ENCODE measurements around the gene ST6GALNAC5.

ST6GALNAC5 gene

GRCh38 chr1:76940571-76941335 is 73.5 kb downstream of the ST6GALNAC5 start:
- Histone ChIP-seq H3K4me3 (ENCODE audit: low read length) (no peak overlapping the region), H3K27me3 (ENCODE audit: control insufficient read depth, insufficient read depth, low read length) (no peaks in the 10 kb centered on the region), H3K4me1 (ENCODE audit: control insufficient read depth, low read depth, low read length) (no peaks in the 10 kb centered on the region), H3K27ac (ENCODE audit: low read length) (no peak overlapping the region), H3K36me3 (ENCODE audit: control insufficient read depth, low read depth, low read length) (no peaks in the 10 kb centered on the region), H3K9me3 (ENCODE audit: control insufficient read depth, low read depth, low read length) (no peaks in the 10 kb centered on the region), H3K9ac (ENCODE audit: low read length) (no peak overlapping the region)

GRCh38 chr1:76942549-76942948 is 75.3 kb downstream of the ST6GALNAC5 start:
- Histone ChIP-seq H3K4me3 (ENCODE audit: low read length) (no peak overlapping the region), H3K36me3 (ENCODE audit: control insufficient read depth, low read depth, low read length) (no peaks in the 10 kb centered on the region), H3K9ac (ENCODE audit: low read length) (no peak overlapping the region), H3K4me1 (ENCODE audit: control insufficient read depth, low read depth, low read length) (no peaks in the 10 kb centered on the region), H3K9me3 (ENCODE audit: control insufficient read depth, low read depth, low read length) (no peaks in the 10 kb centered on the region), H3K27ac (ENCODE audit: low read length) (no peak overlapping the region), H3K27me3 (ENCODE audit: control insufficient read depth, insufficient read depth, low read length) (no peaks in the 10 kb centered on the region)

- Histone ChIP-seq H3K9me3 (ENCODE audit: control insufficient read depth, low read depth, low read length) (no peaks in the 10 kb centered on the region), H3K4me3 (ENCODE audit: low read length) (no peak overlapping the region), H3K9ac (ENCODE audit: low read length) (no peak overlapping the region), H3K27ac (ENCODE audit: low read length) (no peak overlapping the region), H3K36me3 (ENCODE audit: control insufficient read depth, low read depth, low read length) (no peaks in the 10 kb centered on the region), H3K27me3 (ENCODE audit: control insufficient read depth, insufficient read depth, low read length) (no peaks in the 10 kb centered on the region), H3K4me1 (ENCODE audit: control insufficient read depth, low read depth, low read length) (no peaks in the 10 kb centered on the region)
Measured at GRCh38 chr1:76944942-76945341, 77.7 kb downstream of the ST6GALNAC5 start.

- no peak overlapping the region for H3K27ac ChIP-seq (ENCODE audit: low read length)
- H3K4me3 ChIP-seq (ENCODE audit: low read length), result no peak overlapping the region
- no peaks in the 10 kb centered on the region for H3K9me3 ChIP-seq (ENCODE audit: control insufficient read depth, low read depth, low read length)
- H3K36me3 ChIP-seq (ENCODE audit: control insufficient read depth, low read depth, low read length), result no peaks in the 10 kb centered on the region
- H3K9ac ChIP-seq (ENCODE audit: low read length), result no peak overlapping the region
- no peaks in the 10 kb centered on the region for H3K27me3 ChIP-seq (ENCODE audit: control insufficient read depth, insufficient read depth, low read length)
- H3K4me1 ChIP-seq (ENCODE audit: control insufficient read depth, low read depth, low read length), result no peaks in the 10 kb centered on the region
Measured at GRCh38 chr1:76948846-76949245, 81.6 kb downstream of the ST6GALNAC5 start.

GRCh38 chr1:76949503-76949902 is 82.2 kb downstream of the ST6GALNAC5 start:
- Histone ChIP-seq H3K9ac (ENCODE audit: low read length) (no peak overlapping the region), H3K4me1 (ENCODE audit: control insufficient read depth, low read depth, low read length) (no peaks in the 10 kb centered on the region), H3K4me3 (ENCODE audit: low read length) (no peak overlapping the region), H3K9me3 (ENCODE audit: control insufficient read depth, low read depth, low read length) (no peaks in the 10 kb centered on the region), H3K27ac (ENCODE audit: low read length) (no peak overlapping the region), H3K27me3 (ENCODE audit: control insufficient read depth, insufficient read depth, low read length) (no peaks in the 10 kb centered on the region), H3K36me3 (ENCODE audit: control insufficient read depth, low read depth, low read length) (no peaks in the 10 kb centered on the region)

GRCh38 chr1:76950306-76950705 is 83.0 kb downstream of the ST6GALNAC5 start:
- no peaks in the 10 kb centered on the region for H3K27me3 ChIP-seq (ENCODE audit: control insufficient read depth, insufficient read depth, low read length)
- no peak overlapping the region for H3K9ac ChIP-seq (ENCODE audit: low read length)
- no peak overlapping the region for H3K4me3 ChIP-seq (ENCODE audit: low read length)
- H3K4me1 ChIP-seq (ENCODE audit: control insufficient read depth, low read depth, low read length), result no peaks in the 10 kb centered on the region
- no peak overlapping the region for H3K27ac ChIP-seq (ENCODE audit: low read length)
- H3K36me3 ChIP-seq (ENCODE audit: control insufficient read depth, low read depth, low read length), result no peaks in the 10 kb centered on the region
- no peaks in the 10 kb centered on the region for H3K9me3 ChIP-seq (ENCODE audit: control insufficient read depth, low read depth, low read length)

GRCh38 chr1:76951153-76951552 is 83.9 kb downstream of the ST6GALNAC5 start:
- Histone ChIP-seq H3K4me1 (ENCODE audit: control insufficient read depth, low read depth, low read length) (peaks cover 4% of the 10 kb centered on the region), H3K4me3 (ENCODE audit: low read length) (no peak overlapping the region), H3K27ac (ENCODE audit: low read length) (no peak overlapping the region), H3K36me3 (ENCODE audit: control insufficient read depth, low read depth, low read length) (no peaks in the 10 kb centered on the region), H3K9me3 (ENCODE audit: control insufficient read depth, low read depth, low read length) (no peaks in the 10 kb centered on the region), H3K9ac (ENCODE audit: low read length) (no peak overlapping the region), H3K27me3 (ENCODE audit: control insufficient read depth, insufficient read depth, low read length) (no peaks in the 10 kb centered on the region)

- no peaks in the 10 kb centered on the region for H3K27me3 ChIP-seq (ENCODE audit: control insufficient read depth, insufficient read depth, low read length)
- no peak overlapping the region for H3K4me3 ChIP-seq (ENCODE audit: low read length)
- H3K27ac ChIP-seq (ENCODE audit: low read length), result no peak overlapping the region
- H3K4me1 ChIP-seq (ENCODE audit: control insufficient read depth, low read depth, low read length), result peaks cover 6% of the 10 kb centered on the region
- no peak overlapping the region for H3K9ac ChIP-seq (ENCODE audit: low read length)
- no peaks in the 10 kb centered on the region for H3K36me3 ChIP-seq (ENCODE audit: control insufficient read depth, low read depth, low read length)
- no peaks in the 10 kb centered on the region for H3K9me3 ChIP-seq (ENCODE audit: control insufficient read depth, low read depth, low read length)
Measured at GRCh38 chr1:76955652-76956051, 88.4 kb downstream of the ST6GALNAC5 start.

- H3K9me3 ChIP-seq (ENCODE audit: control insufficient read depth, low read depth, low read length), result no peaks in the 10 kb centered on the region
- no peaks in the 10 kb centered on the region for H3K27me3 ChIP-seq (ENCODE audit: control insufficient read depth, insufficient read depth, low read length)
- H3K4me1 ChIP-seq (ENCODE audit: control insufficient read depth, low read depth, low read length), result peaks cover 6% of the 10 kb centered on the region
- no peak overlapping the region for H3K4me3 ChIP-seq (ENCODE audit: low read length)
- no peak overlapping the region for H3K9ac ChIP-seq (ENCODE audit: low read length)
- no peaks in the 10 kb centered on the region for H3K36me3 ChIP-seq (ENCODE audit: control insufficient read depth, low read depth, low read length)
- H3K27ac ChIP-seq (ENCODE audit: low read length), result no peak overlapping the region
Measured at GRCh38 chr1:76957961-76958360, 90.7 kb downstream of the ST6GALNAC5 start.

- Histone ChIP-seq H3K27ac (ENCODE audit: low read length) (no peak overlapping the region), H3K27me3 (ENCODE audit: control insufficient read depth, insufficient read depth, low read length) (no peaks in the 10 kb centered on the region), H3K9ac (ENCODE audit: low read length) (no peak overlapping the region), H3K9me3 (ENCODE audit: control insufficient read depth, low read depth, low read length) (no peaks in the 10 kb centered on the region), H3K4me3 (ENCODE audit: low read length) (no peak overlapping the region), H3K36me3 (ENCODE audit: control insufficient read depth, low read depth, low read length) (no peaks in the 10 kb centered on the region), H3K4me1 (ENCODE audit: control insufficient read depth, low read depth, low read length) (peaks cover 6% of the 10 kb centered on the region)
Measured at GRCh38 chr1:76958828-76959227, 91.5 kb downstream of the ST6GALNAC5 start.

GRCh38 chr1:76959556-76959955 is 92.3 kb downstream of the ST6GALNAC5 start:
- H3K9ac ChIP-seq (ENCODE audit: low read length), result no peak overlapping the region
- peaks cover 6% of the 10 kb centered on the region for H3K4me1 ChIP-seq (ENCODE audit: control insufficient read depth, low read depth, low read length)
- no peaks in the 10 kb centered on the region for H3K9me3 ChIP-seq (ENCODE audit: control insufficient read depth, low read depth, low read length)
- H3K4me3 ChIP-seq (ENCODE audit: low read length), result no peak overlapping the region
- no peak overlapping the region for H3K27ac ChIP-seq (ENCODE audit: low read length)
- no peaks in the 10 kb centered on the region for H3K27me3 ChIP-seq (ENCODE audit: control insufficient read depth, insufficient read depth, low read length)
- H3K36me3 ChIP-seq (ENCODE audit: control insufficient read depth, low read depth, low read length), result no peaks in the 10 kb centered on the region

GRCh38 chr1:76961181-76961819 is 94.0 kb downstream of the ST6GALNAC5 start:
- no peak overlapping the region for H3K27ac ChIP-seq (ENCODE audit: low read length)
- H3K4me3 ChIP-seq (ENCODE audit: low read length), result no peak overlapping the region
- no peak overlapping the region for H3K9ac ChIP-seq (ENCODE audit: low read length)
- H3K9me3 ChIP-seq (ENCODE audit: control insufficient read depth, low read depth, low read length), result no peaks in the 10 kb centered on the region
- no peaks in the 10 kb centered on the region for H3K36me3 ChIP-seq (ENCODE audit: control insufficient read depth, low read depth, low read length)
- H3K4me1 ChIP-seq (ENCODE audit: control insufficient read depth, low read depth, low read length), result peaks cover 3% of the 10 kb centered on the region
- H3K27me3 ChIP-seq (ENCODE audit: control insufficient read depth, insufficient read depth, low read length), result no peaks in the 10 kb centered on the region
